Colonic mucosa (tissue), 4 donors: ENCODE data around the gene PLEKHA6. TPM values are rescaled to one million over a fixed set of nuclear protein-coding genes. Genes with fewer than 3 reads are reported as not detected.
A peak's percentile ranks its signal among the peaks of the same experiment; 100 is the strongest.

ENCODE experiments used
- DNase-seq: peaks from one replicate; pipeline ENCODE4 v3.0.0-alpha.2; 2020
- H3K27ac ChIP-seq: fragments of 200-600 bp; one replicate; pipeline ENCODE4 v1.8.0; 2021
- H3K27me3 ChIP-seq: fragments of 200-600 bp; one replicate; pipeline ENCODE4 v1.8.0; 2021
- H3K36me3 ChIP-seq: fragments of 200-600 bp; one replicate; pipeline ENCODE4 v1.8.0; 2021
- H3K4me1 ChIP-seq: fragments of 200-600 bp; one replicate; pipeline ENCODE4 v1.8.0; 2021; ENCODE audit warnings: mild to moderate bottlenecking
- H3K4me3 ChIP-seq: fragments of 200-600 bp; one replicate; pipeline ENCODE4 v1.8.0; 2021
- H3K9ac ChIP-seq, 2 donors: one replicate each; pipeline ENCODE4 v1.7.0; 2013; ENCODE audit warnings: control low read depth in 2 of 2, low read depth in 2 of 2, low read length in 2 of 2
- H3K9me3 ChIP-seq: fragments of 200-600 bp; one replicate; pipeline ENCODE4 v1.8.0; 2021
- CTCF ChIP-seq: fragments of 200-600 bp; IDR thresholded peaks from one replicate; pipeline ENCODE4 v1.8.0; 2022; ENCODE audit warnings: antibody characterized with exemption, mild to moderate bottlenecking
- intact Hi-C: fragments of 100-400 bp; cut with DNase I; formaldehyde crosslinking; loops from one replicate; pipeline ENCODE4 v1.14.1; 2022
- total RNA-seq, 2 donors: library from RNA; stranded (reverse); fragmentation: NEBNext Ultra II Directional in 1 of 2; extraction: Animal tissue kit (Norgen Biotek cat#: 25700) in 1 of 2; gene quantifications; one replicate each; pipeline ENCODE4 v1.2.1, GENCODE V29; 2021
- donor health status: healthy.
- donor health status: DM: no; HTN: no; CAD: no.
- donor health status: DM: no; HTN: no; CAD: no.

PLEKHA6 gene
- total RNA-seq, 2 donors from 2014 or later, result 84.5 to 165 TPM

GRCh38 chr1:204335533-204335932 is 24.2 kb downstream of the PLEKHA6 start:
- Histone ChIP-seq H3K4me3 (no peak overlapping the region), H3K36me3 (no peaks in the 10 kb centered on the region), H3K27ac (peak overlapping the region; percentile 6)

GRCh38 chr1:204335085-204335484 is 24.6 kb downstream of the PLEKHA6 start:
- intact Hi-C loops, result no loop called here
- Histone ChIP-seq H3K27me3 (no peaks in the 10 kb centered on the region), H3K9ac (no peak overlapping the region), H3K27ac (peak overlapping the region; percentile 6), H3K4me3 (no peak overlapping the region), H3K9me3 (no peaks in the 10 kb centered on the region), H3K4me1 (peaks cover 20% of the 10 kb centered on the region), H3K36me3 (no peaks in the 10 kb centered on the region)
- no peak for TF ChIP-seq CTCF
- DNase-seq, result no peak

More at GRCh38 chr1:204335533-204335932, 24.2 kb downstream of the PLEKHA6 start:
- TF ChIP-seq CTCF, result no peak
- Histone ChIP-seq H3K9me3 (no peaks in the 10 kb centered on the region), H3K4me1 (peaks cover 20% of the 10 kb centered on the region), H3K27me3 (no peaks in the 10 kb centered on the region), H3K9ac (no peak overlapping the region)
- intact Hi-C loops, result no loop called here
- no peak for DNase-seq

DNA sequence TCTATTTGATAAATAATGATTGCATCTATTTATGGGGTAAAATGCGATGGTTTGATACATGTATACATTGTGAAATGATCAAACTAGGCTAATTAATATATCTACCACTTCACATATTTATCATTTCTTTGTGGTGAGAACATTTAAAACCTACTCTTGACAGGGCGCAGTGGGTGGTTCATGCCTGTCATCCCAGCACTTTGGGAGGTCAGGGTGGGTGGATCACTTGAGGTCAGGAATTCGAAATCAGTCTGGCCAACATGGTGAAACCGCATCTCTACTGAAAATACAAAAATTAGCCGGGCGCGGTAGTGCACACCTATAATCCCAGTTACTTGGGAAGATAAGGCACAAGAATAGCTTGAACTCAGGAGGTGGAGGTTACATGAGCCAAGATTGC is 25.3 kb downstream of the PLEKHA6 start:
- H3K27me3 ChIP-seq, result no peaks in the 10 kb centered on the region
- no peaks in the 10 kb centered on the region for H3K9me3 ChIP-seq
- DNase-seq, result no peak
- TF ChIP-seq CTCF, result no peak
- no peak overlapping the region for H3K9ac ChIP-seq
- H3K36me3 ChIP-seq, result no peaks in the 10 kb centered on the region
- no peak overlapping the region for H3K27ac ChIP-seq
- H3K4me1 ChIP-seq, result peaks cover 20% of the 10 kb centered on the region
- intact Hi-C loops, result no loop called here
- H3K4me3 ChIP-seq, result no peak overlapping the region

DNA sequence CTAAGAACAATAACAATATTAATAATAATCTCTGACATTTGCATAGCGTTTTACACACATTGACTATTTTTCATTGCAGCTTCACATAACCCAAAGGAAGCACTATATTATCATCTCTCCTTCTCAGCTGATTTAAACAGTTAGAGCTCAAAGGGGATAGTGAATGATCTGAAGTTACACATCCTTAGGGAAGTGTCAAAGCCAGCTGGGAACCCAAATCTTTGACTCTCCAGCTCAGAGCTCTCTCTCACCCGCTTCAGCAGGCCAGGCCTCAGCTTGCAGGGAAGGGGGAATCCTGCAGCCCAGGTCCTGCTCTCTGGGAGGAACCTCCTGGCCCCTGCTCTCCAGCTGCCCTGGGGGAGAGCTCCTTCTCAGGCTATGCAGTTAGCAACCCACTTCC is 26.3 kb downstream of the PLEKHA6 start:
- no peak for DNase-seq
- no peak for TF ChIP-seq CTCF
- H3K27me3 ChIP-seq, result no peaks in the 10 kb centered on the region
- peaks cover 13% of the 10 kb centered on the region for H3K4me1 ChIP-seq
- intact Hi-C loops, result no loop called here
- no peak overlapping the region for H3K4me3 ChIP-seq
- no peaks in the 10 kb centered on the region for H3K36me3 ChIP-seq
- peak overlapping the region; percentile 86 for H3K27ac ChIP-seq
- peak overlapping the region in 1 of 2 donors; percentile 94 for H3K9ac ChIP-seq
- no peaks in the 10 kb centered on the region for H3K9me3 ChIP-seq

- Histone ChIP-seq H3K9me3 (no peaks in the 10 kb centered on the region), H3K4me1 (peaks cover 6% of the 10 kb centered on the region), H3K9ac (peak overlapping the region; percentile 61 to 94), H3K27ac (peak overlapping the region; percentile 86), H3K36me3 (no peaks in the 10 kb centered on the region), H3K27me3 (no peaks in the 10 kb centered on the region), H3K4me3 (peak overlapping the region; percentile 39)
- peak; percentile 87 for DNase-seq
- intact Hi-C loops, result no loop called here
- TF ChIP-seq CTCF, result no peak
Observed at GRCh38 chr1:204331847-204332487, 27.8 kb downstream of the PLEKHA6 start.
